Upper lobe of left lung (tissue), 4 donors: ENCODE measurements around the gene TTF2.
"Not testable (repeated sequence)": the region's sequence is repeated elsewhere in the genome, so short reads cannot be mapped to it uniquely, and the experiment has no call there.

Experiments
- EP300 ChIP-seq, 4 donors: sonication (generic); formaldehyde crosslinking; IDR thresholded peaks; one replicate each; pipeline ENCODE4 v1.5.1; 2017; ENCODE audit warnings: antibody characterized with exemption in 4 of 4, control low read depth in 2 of 4
- POLR2A ChIP-seq, 4 donors: fragments of 450-650 bp; IDR thresholded peaks; one replicate each; pipeline ENCODE4 v1.5.1; 2016 to 2017; ENCODE audit warnings: antibody characterized with exemption in 4 of 4, mild to moderate bottlenecking in 2 of 4
- TF ChIP-seq, protein P1 (sequence below), 6 experiments: fragments of 450-650 bp in 4 of 6; fragments of 200-600 bp in 2 of 6; sonication (generic) in 2 of 6; IDR thresholded peaks; one replicate each; pipeline ENCODE4 v1.5.1; 2016 to 2019; ENCODE audit warnings: antibody characterized with exemption in 6 of 6

DNA sequence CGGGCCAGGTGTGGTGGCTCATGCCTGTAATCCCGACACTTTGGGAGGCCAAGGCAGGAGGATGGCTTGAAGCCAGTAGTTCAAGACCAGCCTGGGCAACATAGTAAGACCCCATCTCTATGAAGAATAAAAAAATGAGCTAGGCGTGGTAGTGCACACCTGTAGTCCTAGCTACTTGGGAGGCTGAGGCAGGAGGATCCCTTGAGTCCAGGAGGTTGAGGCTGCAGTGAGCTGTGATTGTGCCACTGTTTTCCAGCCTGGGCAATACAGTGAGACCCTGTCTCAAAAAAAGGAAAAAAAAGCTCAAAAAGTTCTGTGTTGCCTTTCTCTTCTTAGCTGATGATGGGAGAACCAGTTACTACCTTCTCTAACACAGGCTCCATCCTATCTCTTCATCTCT lies 41.7 kb downstream of the TTF2 start:
- TF ChIP-seq, protein P1, sequence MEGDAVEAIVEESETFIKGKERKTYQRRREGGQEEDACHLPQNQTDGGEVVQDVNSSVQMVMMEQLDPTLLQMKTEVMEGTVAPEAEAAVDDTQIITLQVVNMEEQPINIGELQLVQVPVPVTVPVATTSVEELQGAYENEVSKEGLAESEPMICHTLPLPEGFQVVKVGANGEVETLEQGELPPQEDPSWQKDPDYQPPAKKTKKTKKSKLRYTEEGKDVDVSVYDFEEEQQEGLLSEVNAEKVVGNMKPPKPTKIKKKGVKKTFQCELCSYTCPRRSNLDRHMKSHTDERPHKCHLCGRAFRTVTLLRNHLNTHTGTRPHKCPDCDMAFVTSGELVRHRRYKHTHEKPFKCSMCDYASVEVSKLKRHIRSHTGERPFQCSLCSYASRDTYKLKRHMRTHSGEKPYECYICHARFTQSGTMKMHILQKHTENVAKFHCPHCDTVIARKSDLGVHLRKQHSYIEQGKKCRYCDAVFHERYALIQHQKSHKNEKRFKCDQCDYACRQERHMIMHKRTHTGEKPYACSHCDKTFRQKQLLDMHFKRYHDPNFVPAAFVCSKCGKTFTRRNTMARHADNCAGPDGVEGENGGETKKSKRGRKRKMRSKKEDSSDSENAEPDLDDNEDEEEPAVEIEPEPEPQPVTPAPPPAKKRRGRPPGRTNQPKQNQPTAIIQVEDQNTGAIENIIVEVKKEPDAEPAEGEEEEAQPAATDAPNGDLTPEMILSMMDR (IDR thresholded peaks at IDR 0.05): not testable (repeated sequence)
- TF ChIP-seq POLR2A, EP300 (IDR thresholded peaks at IDR 0.05): not testable (repeated sequence)
